H1 (cell line): ENCODE data around the gene NUP188. TPM values are rescaled to one million over a fixed set of nuclear protein-coding genes. Genes with fewer than 3 reads are reported as not detected.

Source experiments
- BRCA1 ChIP-seq: IDR thresholded peaks from 2 replicates; pipeline ENCODE4 v1.6.1; 2012; ENCODE audit warnings: low read depth, low read length, improper control_type of control experiment
- CBX8 ChIP-seq: fragments of 300-800, 300-1000 bp; sonication (generic); IDR thresholded peaks from 2 replicates; pipeline ENCODE4 v1.7.1; 2016; ENCODE audit warnings: low read depth, low read length, borderline replicate concordance
- CEBPB ChIP-seq: IDR thresholded peaks from 2 replicates; pipeline ENCODE4 v1.6.1; 2012; ENCODE audit warnings: low read depth, low read length
- CHD1 ChIP-seq: IDR thresholded peaks from 2 replicates; pipeline ENCODE4 v1.6.1; 2012; ENCODE audit warnings: low read depth, low read length, improper control_type of control experiment
- KDM4A ChIP-seq: IDR thresholded peaks from one replicate; pipeline ENCODE4 v1.7.1; 2012; ENCODE audit warnings: low read depth, mild to moderate bottlenecking, moderate library complexity, low read length, inconsistent platforms; ENCODE audit not compliant: severe bottlenecking
- PHF8 ChIP-seq: fragments of 200-600 bp; sonication (generic); conservative IDR thresholded peaks from 2 replicates; pipeline ENCODE4 v1.7.1; 2012; ENCODE audit warnings: low read depth, mild to moderate bottlenecking, inconsistent platforms, low read length, moderate library complexity
- polyA plus RNA-seq, 7 experiments: library from polyadenylated mRNA; depleted of rRNA in 3 of 7; stranded (reverse) in 5 of 7; unstranded in 2 of 7; fragments of >200 nt in 5 of 7; fragments of 200-250 nt in 2 of 7; gene quantifications; 1 replicate in 5 of 7; 2 replicates in 1 of 7; 4 replicates in 1 of 7; pipeline versions ENCODE4 v1.2.1 to v1.2.3, GENCODE V29; 2011 to 2013; ENCODE audit warnings: missing spikeins in 2 of 7, mixed read lengths in 2 of 7
- total RNA-seq: library from RNA; stranded (reverse); fragmentation: NEBNext Ultra II Directional; extraction: Animal tissue kit (Norgen Biotek cat#: 25700); gene quantifications from 2 replicates; pipeline ENCODE4 v1.2.1, GENCODE V29; 2021

Gene NUP188
- total and polyA plus RNA-seq, 2 of the 8 experiments (the other 6 are each of a cell fraction or from before 2014, with no cell fraction given) = 90.1 to 111 TPM

GRCh38 chr9:129009584-129010141 lies 62.2 kb downstream of the NUP188 start (continued):
- TF ChIP-seq CEBPB (no peak), PHF8 (no peak), BRCA1 (no peak), CBX8 (no peak), CHD1 (no peak), KDM4A (no peak)
